GM19239 (cell line): ENCODE measurements around the gene PER1.

Experiments used
- DNase-seq: peaks from one replicate; pipeline ENCODE4 v3.0.0; 2011; ENCODE audit warnings: low spot score; ENCODE audit not compliant: insufficient read length
- FAIRE-seq: peaks from 2 replicates; lab custom pipeline; 2011; peaks lifted over from hg19 to GRCh38; lab: Jason Lieb, UNC

Gene PER1

GRCh38 chr17:8105957-8106398 is 46.2 kb downstream of the PER1 start:
- no peak for FAIRE-seq
- DNase-seq: no peak

GRCh38 chr17:8104911-8105310 is 47.3 kb downstream of the PER1 start:
- FAIRE-seq (no peak), DNase-seq (no peak)

- FAIRE-seq: no peak
Observed at GRCh38 chr17:8103549-8103948, 48.7 kb downstream of the PER1 start.

GRCh38 chr17:8101721-8102120 is 50.5 kb downstream of the PER1 start:
- no peak for DNase-seq
- no peak for FAIRE-seq

More at GRCh38 chr17:8103549-8103948, 48.7 kb downstream of the PER1 start:
- DNase-seq: no peak

GRCh38 chr17:8100763-8101162 is 51.4 kb downstream of the PER1 start:
- DNase-seq (no peak), FAIRE-seq (no peak)

- FAIRE-seq (no peak), DNase-seq (no peak)
Observed at GRCh38 chr17:8100111-8100510, 52.1 kb downstream of the PER1 start.

- DNase-seq (no peak), FAIRE-seq (no peak)
Observed at GRCh38 chr17:8096541-8096940, 55.7 kb downstream of the PER1 start.

- DNase-seq (no peak), FAIRE-seq (no peak)
Observed at GRCh38 chr17:8095361-8095760, 56.8 kb downstream of the PER1 start.

GRCh38 chr17:8091033-8091687 is 61.0 kb downstream of the PER1 start:
- FAIRE-seq (no peak), DNase-seq (peak; percentile 52)
